GM12878 (cell line): ENCODE data around the gene MAN2A2. TPM values are rescaled to one million over a fixed set of nuclear protein-coding genes. Genes with fewer than 3 reads are reported as not detected.

Source experiments
- ATAC-seq: fragments of 200-7000 bp; cut with Tn5 transposase; 3 replicates; pipeline ENCODE4 v1.9.1; 2020; ENCODE audit warnings: mild to moderate bottlenecking, moderate library complexity
- BruUV-seq: library from RNA; stranded (reverse); fragments of 400-500 nt; replicated peaks from 2 replicates; lab custom pipeline; 2021; lab: Mats Ljungman, UMichigan
- CTCF ChIA-PET: fragments of 300-600 bp; sonication (Branson Sonifier 250); formaldehyde crosslinking; extraction: SDS; loops from one replicate; lab custom pipeline; 2021; ENCODE audit warnings: inconsistent platforms; lab: Yijun Ruan, JAX
- POLR2A ChIA-PET: fragments of 350-600 bp; formaldehyde crosslinking; extraction: SDS; loops from one replicate; lab custom pipeline; 2021; ENCODE audit warnings: inconsistent platforms; lab: Charles Lee
- RAD21 ChIA-PET: fragments of 300-600 bp; sonication (Branson Sonifier 250); formaldehyde crosslinking; loops from one replicate; lab custom pipeline; 2023; ENCODE audit warnings: antibody characterized with exemption; ENCODE audit not compliant: unreplicated experiment; lab: Charles Lee
- SMC1A ChIA-PET: fragments of 300-600 bp; sonication (Branson Sonifier 250); formaldehyde crosslinking; loops from one replicate; lab custom pipeline; 2023; ENCODE audit not compliant: unreplicated experiment, uncharacterized antibody; lab: Charles Lee
- DNase-seq: peaks from one replicate; pipeline ENCODE4 v3.0.0-alpha.2; 2011; ENCODE audit warnings: low read depth, low spot score
- FAIRE-seq: peaks from 3 replicates; lab custom pipeline; 2011; peaks lifted over from hg19 to GRCh38; lab: Jason Lieb, UNC
- H2AFZ ChIP-seq: 2 replicates; pipeline ENCODE4 v1.6.0; 2011; ENCODE audit warnings: low read depth, low read length, control low read depth; ENCODE audit not compliant: control insufficient read depth
- H3K27ac ChIP-seq: 2 replicates; pipeline ENCODE4 v1.5.1; 2011; ENCODE audit warnings: control low read depth; ENCODE audit not compliant: control insufficient read depth, insufficient read depth
- H3K27me3 ChIP-seq, 2 experiments: replicated peaks in 1 of 2; 2 replicates each; pipeline versions ENCODE4 v1.6.0 to v1.6.1; 2011; ENCODE audit warnings: low read length in 1 of 2; ENCODE audit not compliant: control insufficient read depth in 2 of 2, insufficient read depth in 2 of 2
- H3K36me3 ChIP-seq, 2 experiments: 2 replicates each; pipeline ENCODE4 v1.5.1; 2011; ENCODE audit warnings: low read length in 1 of 2; ENCODE audit not compliant: control insufficient read depth in 2 of 2, insufficient read depth in 2 of 2
- H3K4me1 ChIP-seq: 2 replicates; pipeline ENCODE4 v1.6.1; 2011; ENCODE audit warnings: mild to moderate bottlenecking, low read length, moderate library complexity, mixed read lengths; ENCODE audit not compliant: control insufficient read depth, insufficient read depth
- H3K4me2 ChIP-seq: 2 replicates; pipeline ENCODE4 v1.6.0; 2011; ENCODE audit warnings: control low read depth; ENCODE audit not compliant: control insufficient read depth, insufficient read depth
- H3K4me3 ChIP-seq: fragments of 200-600 bp; sonication (generic); 2 replicates; pipeline ENCODE4 v1.5.1; 2016
- H3K79me2 ChIP-seq: 2 replicates; pipeline ENCODE4 v1.6.0; 2011; ENCODE audit warnings: low read length; ENCODE audit not compliant: control insufficient read depth, insufficient read depth
- H3K9ac ChIP-seq: 2 replicates; pipeline ENCODE4 v1.8.0; 2011; ENCODE audit warnings: low read length, control low read depth, mixed read lengths; ENCODE audit not compliant: control insufficient read depth, insufficient read depth
- H3K9me3 ChIP-seq: replicated peaks from 3 replicates; pipeline ENCODE4 v1.5.1; 2011; ENCODE audit warnings: mild to moderate bottlenecking, low read length; ENCODE audit not compliant: control insufficient read depth, insufficient read depth
- H4K20me1 ChIP-seq: 2 replicates; pipeline ENCODE4 v1.6.0; 2011; ENCODE audit not compliant: control insufficient read depth, insufficient read depth
- ASH2L ChIP-seq: fragments of 300-600, 200-600 bp; sonication (generic); IDR thresholded peaks from 2 replicates; pipeline ENCODE4 v1.6.1; 2017; ENCODE audit warnings: low read depth, mild to moderate bottlenecking, borderline replicate concordance
- BACH1 ChIP-seq: fragments of 450-650 bp; IDR thresholded peaks from 2 replicates; pipeline ENCODE4 v1.6.1; 2017; ENCODE audit warnings: mild to moderate bottlenecking, borderline replicate concordance
- CBX5 ChIP-seq: sonication (generic); IDR thresholded peaks from 2 replicates; pipeline ENCODE4 v1.6.1; 2016; ENCODE audit warnings: low read depth, moderate library complexity, mild to moderate bottlenecking, inconsistent platforms
- FOXK2 ChIP-seq: fragments of 450-650 bp; IDR thresholded peaks from 2 replicates; pipeline ENCODE4 v1.6.1; 2017; ENCODE audit warnings: mild to moderate bottlenecking, moderate library complexity
- HCFC1 ChIP-seq: fragments of 150-350 bp; IDR thresholded peaks from 2 replicates; pipeline ENCODE4 v1.6.1; 2014; ENCODE audit warnings: low read length
- IRF3 ChIP-seq: fragments of 450-650 bp; IDR thresholded peaks from 2 replicates; pipeline ENCODE4 v1.6.1; 2014; ENCODE audit warnings: mild to moderate bottlenecking
- NFXL1 ChIP-seq: fragments of 450-650 bp; IDR thresholded peaks from 2 replicates; pipeline ENCODE4 v1.6.1; 2017; ENCODE audit warnings: antibody characterized with exemption, mild to moderate bottlenecking, borderline replicate concordance
- NFYA ChIP-seq: IDR thresholded peaks from 2 replicates; pipeline ENCODE4 v1.6.1; 2011; ENCODE audit warnings: low read depth, mild to moderate bottlenecking, low read length, improper control_type of control experiment, borderline replicate concordance
- SMARCA5 ChIP-seq: fragments of 450-650 bp; IDR thresholded peaks from 2 replicates; pipeline ENCODE4 v1.6.1; 2017; ENCODE audit warnings: mild to moderate bottlenecking
- SMC3 ChIP-seq: IDR thresholded peaks from 2 replicates; pipeline ENCODE4 v1.6.1; 2011; ENCODE audit warnings: low read length, improper control_type of control experiment, borderline replicate concordance
- SUPT20H ChIP-seq: IDR thresholded peaks from 2 replicates; pipeline ENCODE4 v1.6.1; 2011; ENCODE audit warnings: low read depth, mild to moderate bottlenecking, low read length, moderate library complexity, borderline replicate concordance; ENCODE audit not compliant: control insufficient read depth
- TCF3 ChIP-seq: IDR thresholded peaks from 2 replicates; pipeline ENCODE4 v1.6.1; 2012; ENCODE audit warnings: low read depth, mild to moderate bottlenecking, low read length, borderline replicate concordance; ENCODE audit not compliant: insufficient read depth
- TCF7 ChIP-seq: IDR thresholded peaks from 2 replicates; pipeline ENCODE4 v1.6.1; 2014; ENCODE audit warnings: antibody characterized with exemption, borderline replicate concordance
- USF1 ChIP-seq: IDR thresholded peaks from 2 replicates; pipeline ENCODE4 v1.6.1; 2011; ENCODE audit warnings: borderline replicate concordance, low read depth, mild to moderate bottlenecking, moderate library complexity, mixed read lengths, low read length; ENCODE audit not compliant: insufficient read depth; ENCODE audit errors: extremely low read length
- ZBTB33 ChIP-seq: fragments of 450-650 bp; IDR thresholded peaks from 2 replicates; pipeline ENCODE4 v1.6.1; 2017; ENCODE audit warnings: mild to moderate bottlenecking
- ZNF384 ChIP-seq: IDR thresholded peaks from 2 replicates; pipeline ENCODE4 v1.6.1; 2012; ENCODE audit warnings: low read depth, mild to moderate bottlenecking, low read length, improper control_type of control experiment, borderline replicate concordance
- WGBS: methylation state at CpG from one replicate; pipeline ENCODE4 v1.1.6; 2016; ENCODE audit warnings: low lambda C conversion rate; ENCODE audit not compliant: insufficient replicate concordance, insufficient coverage; ENCODE audit errors: missing lambda C conversion rate; 5-methylcytosine and 5-hydroxymethylcytosine counted together
- in situ Hi-C: fragments of 300-500 bp; cut with MboI; formaldehyde crosslinking; loops from 9 replicates; pipeline ENCODE4 v1.14.3; 2018; ENCODE audit warnings: mixed read lengths
- intact Hi-C: fragments of 100-400 bp; cut with micrococcal nuclease; formaldehyde crosslinking; loops from one replicate; pipeline ENCODE4 v1.14.2; 2022; ENCODE audit not compliant: unreplicated experiment
- polyA plus RNA-seq, 11 experiments: library from polyadenylated mRNA; depleted of rRNA in 4 of 11; unstranded in 6 of 11; stranded (reverse) in 5 of 11; fragments of >200 nt; fragmentation: Nextera tagmentation in 4 of 11; fragmentation: Illumina TruSeq in 1 of 11; extraction: Ambion mirVana in 4 of 11; extraction: Trizol in 1 of 11; gene quantifications; 1 replicate in 1 of 11; 2 replicates in 10 of 11; pipeline versions ENCODE4 v1.2.1 to v1.2.3, GENCODE V29; 2011 to 2016; ENCODE audit warnings: inconsistent platforms in 2 of 11, missing spikeins in 2 of 11, low read depth in 1 of 11
- total RNA-seq, 4 experiments: library from RNA; depleted of rRNA in 3 of 4; stranded (reverse); fragments of >200 nt in 3 of 4; fragmentation: Illumina TruSeq in 1 of 4; extraction: Trizol in 1 of 4; gene quantifications; 2 replicates each; pipeline versions ENCODE4 v1.2.1 to v1.2.3, GENCODE V29; 2013 to 2021

MAN2A2 gene
- total and polyA plus RNA-seq, 10 of the 15 experiments (the other 5 are each of a cell fraction or from before 2014, with no cell fraction given), result 4.2 to 79.4 (median 23.2) TPM

- DNase-seq, result no peak
- intact Hi-C loops, result loop anchor here (1.0 to 10.0 kb wide), 6 partner anchors 68 to 565 kb away; partner anchors contain the start of gene BLM
- peak; percentile 83 for ATAC-seq
- H3K36me3 ChIP-seq, result peaks cover 0 to 8% of the 10 kb centered on the region in 2 experiments; a peak in 2 of 4 replicates
- ChIA-PET RAD21 (interaction anchor here (0.5 to 4.0 kb wide), 47 partner anchors 10 to 617 kb away, joined by 3 to 57 read pairs (median 4); partner anchors contain the start of genes BLM, HDDC3, MAN2A2 and UNC45A), SMC1A (interaction anchor here (0.5 to 4.6 kb wide), 56 partner anchors 9 to 587 kb away, joined by 3 to 49 read pairs (median 5); partner anchors contain the start of genes HDDC3, MAN2A2 and UNC45A), CTCF (interaction anchor here (0.6 to 4.7 kb wide), 75 partner anchors 10 to 599 kb away, joined by 3 to 104 read pairs (median 5); partner anchors contain the start of genes BLM, FURIN, HDDC3 and UNC45A), POLR2A (interaction anchor here (0.9 to 1.6 kb wide), 5 partner anchors 45 to 238 kb away, joined by 3 to 6 read pairs (median 6); partner anchors contain the start of gene HDDC3)
- BruUV-seq, result no TSS peak
- H4K20me1 ChIP-seq, result no peaks in the 10 kb centered on the region
- 26% methylated on average over 23 of the region's 23 CpGs for WGBS
- H2AFZ ChIP-seq, result peak overlapping the region; percentile 47
- peak overlapping the region; percentile 13; the same call in 1 of the 2 replicates for H3K27ac ChIP-seq
- in situ Hi-C loops, result loop anchor here (5.0 kb wide), 2 partner anchors 238 to 563 kb away; no protein-coding TSS in a partner anchor
- H3K9me3 ChIP-seq, result no peaks in the 10 kb centered on the region
- peak overlapping the region; percentile 37; the same call in 1 of the 2 replicates for H3K4me3 ChIP-seq
- peak overlapping the region; percentile 73; the same call in 1 of the 2 replicates for H3K9ac ChIP-seq
- peak; percentile 70 for FAIRE-seq
- no peaks in the 10 kb centered on the region for H3K27me3 ChIP-seq
- H3K4me2 ChIP-seq, result peak overlapping the region; percentile 49
- H3K4me1 ChIP-seq, result peaks cover 19% of the 10 kb centered on the region
- H3K79me2 ChIP-seq, result no peaks in the 10 kb centered on the region; the same call in 1 of the 2 replicates
- TF ChIP-seq SUPT20H, result no peak
- TF ChIP-seq BACH1, result 0 out of 2 replicates have a peak, but pooled peaks have one; percentile 35
- TF ChIP-seq ASH2L, result no peak
- no peak for TF ChIP-seq TCF3
- TF ChIP-seq IRF3, result no peak
- TF ChIP-seq NFYA, result no peak
- no peak for TF ChIP-seq TCF7
- no peak for TF ChIP-seq ZBTB33
- no peak for TF ChIP-seq HCFC1
- peak; percentile 63 for TF ChIP-seq USF1
- no peak for TF ChIP-seq NFXL1
- no peak for TF ChIP-seq CBX5
- TF ChIP-seq FOXK2, result no peak
- 0 out of 2 replicates have a peak, but pooled peaks have one; percentile 19 for TF ChIP-seq SMARCA5
- peak; percentile 96 for TF ChIP-seq SMC3
- no peak for TF ChIP-seq ZNF384
These were observed 17.4 kb upstream of the MAN2A2 start for GRCh38 chr15:90885432-90886290.
